ENCODE measurements around the gene SUFU. TPM values are rescaled to one million over a fixed set of nuclear protein-coding genes. Genes with fewer than 3 reads are reported as not detected.

The SUFU gene
- total RNA-seq, 1 experiment from 2014 or later: 2.7 TPM

- Histone ChIP-seq H3K9me2 (replicated peaks; ENCODE audit: low read length) (no peaks in the 10 kb centered on the region), H3K36me3 (ENCODE audit: low read depth, low read length) (no peaks in the 10 kb centered on the region; the same call in 1 of the 2 replicates), H3K79me2 (ENCODE audit: low read length) (peaks cover 39% of the 10 kb centered on the region), H3F3A (ENCODE audit: low read length, unreplicated experiment) (no peaks in the 10 kb centered on the region), H4K20me1 (ENCODE audit: low read length) (peaks cover 6% of the 10 kb centered on the region; the same call in 1 of the 2 replicates), H3K4me1 (ENCODE audit: insufficient read depth, low read length) (peaks cover 35% of the 10 kb centered on the region), H3K9me3 (ENCODE audit: low read length) (no peaks in the 10 kb centered on the region), H3K27ac (ENCODE audit: low read length) (peak overlapping the region; percentile 44), H3K4me2 (ENCODE audit: low read length) (peak overlapping the region; percentile 40), H3K27me3 (ENCODE audit: low read length) (no peaks in the 10 kb centered on the region), H2AFZ (ENCODE audit: low read length) (no peak overlapping the region), H3K4me3 (ENCODE audit: low read length) (no peak overlapping the region), H3K9ac (ENCODE audit: low read length) (no peak overlapping the region)
- no peak for TF ChIP-seq EZH2 (IDR thresholded peaks at IDR 0.05; ENCODE audit: low read length, unreplicated experiment)
- TF ChIP-seq EZH2phosphoT487 (IDR thresholded peaks at IDR 0.05; ENCODE audit: borderline replicate concordance, low read length): no peak
- TF ChIP-seq, protein P1, sequence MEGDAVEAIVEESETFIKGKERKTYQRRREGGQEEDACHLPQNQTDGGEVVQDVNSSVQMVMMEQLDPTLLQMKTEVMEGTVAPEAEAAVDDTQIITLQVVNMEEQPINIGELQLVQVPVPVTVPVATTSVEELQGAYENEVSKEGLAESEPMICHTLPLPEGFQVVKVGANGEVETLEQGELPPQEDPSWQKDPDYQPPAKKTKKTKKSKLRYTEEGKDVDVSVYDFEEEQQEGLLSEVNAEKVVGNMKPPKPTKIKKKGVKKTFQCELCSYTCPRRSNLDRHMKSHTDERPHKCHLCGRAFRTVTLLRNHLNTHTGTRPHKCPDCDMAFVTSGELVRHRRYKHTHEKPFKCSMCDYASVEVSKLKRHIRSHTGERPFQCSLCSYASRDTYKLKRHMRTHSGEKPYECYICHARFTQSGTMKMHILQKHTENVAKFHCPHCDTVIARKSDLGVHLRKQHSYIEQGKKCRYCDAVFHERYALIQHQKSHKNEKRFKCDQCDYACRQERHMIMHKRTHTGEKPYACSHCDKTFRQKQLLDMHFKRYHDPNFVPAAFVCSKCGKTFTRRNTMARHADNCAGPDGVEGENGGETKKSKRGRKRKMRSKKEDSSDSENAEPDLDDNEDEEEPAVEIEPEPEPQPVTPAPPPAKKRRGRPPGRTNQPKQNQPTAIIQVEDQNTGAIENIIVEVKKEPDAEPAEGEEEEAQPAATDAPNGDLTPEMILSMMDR (conservative IDR thresholded peaks at IDR 0.05; ENCODE audit: low read depth, low read length): no peak
- no TSS peak for BruUV-seq (replicated peaks)
- ChIA-PET POLR2A (ENCODE audit: unreplicated experiment) (interaction anchor here (0.7 kb wide), 1 partner anchor 102 kb away, joined by 5 read pairs; no protein-coding TSS in a partner anchor), CTCF (interaction anchor here (0.9 to 1.0 kb wide), 2 partner anchors 74 to 87 kb away, joined by 3 to 7 read pairs; no protein-coding TSS in a partner anchor)
- intact Hi-C loops (cut with micrococcal nuclease): no loop called here
- peak; percentile 73 for DNase-seq
- ATAC-seq: peak; percentile 91
Measured at GRCh38 chr10:102509387-102509786, 5.6 kb downstream of the SUFU start.

DNA sequence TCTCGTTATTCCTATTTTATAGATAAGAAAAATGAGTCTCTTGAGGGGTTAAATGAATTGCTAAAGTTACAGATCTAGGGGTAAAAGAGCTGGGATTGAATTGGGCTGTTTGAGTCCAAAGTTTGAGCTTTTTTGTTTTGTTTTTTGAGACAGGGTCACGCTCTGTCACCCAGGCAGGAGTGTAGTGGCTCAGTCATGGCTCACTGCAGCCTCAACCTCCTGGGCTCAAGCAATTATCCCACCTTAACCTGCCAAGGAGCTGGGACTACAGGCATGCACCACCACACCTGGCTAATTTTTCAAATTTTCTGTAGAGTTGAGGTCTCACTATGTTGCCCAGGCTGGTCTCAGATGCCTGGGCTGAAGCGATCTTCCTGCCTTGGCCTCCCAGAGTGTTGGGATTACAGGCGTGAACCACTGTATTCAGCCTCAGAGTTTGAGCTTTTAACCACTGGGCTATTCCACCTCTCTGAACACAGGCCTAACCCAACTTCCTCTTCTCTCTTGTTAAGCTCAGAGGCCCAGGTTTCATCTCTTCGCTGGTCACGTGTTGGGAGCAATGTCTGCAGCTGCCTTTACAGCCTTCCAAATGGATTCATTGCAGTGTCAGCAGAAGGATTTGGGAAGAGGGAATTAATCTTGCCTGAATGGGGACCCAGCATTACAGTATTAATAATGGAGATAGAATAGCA lies 8.0 kb downstream of the SUFU start:
- ATAC-seq (no peak), DNase-seq (no peak)
- H3K4me3 ChIP-seq (ENCODE audit: low read length): no peak overlapping the region
- no peaks in the 10 kb centered on the region; the same call in 1 of the 2 replicates for H3K36me3 ChIP-seq (ENCODE audit: low read depth, low read length)
- no peak overlapping the region for H3K27ac ChIP-seq (ENCODE audit: low read length)
- no peak overlapping the region for H3K4me2 ChIP-seq (ENCODE audit: low read length)
- no peak overlapping the region for H2AFZ ChIP-seq (ENCODE audit: low read length)
- H3K9me3 ChIP-seq (ENCODE audit: low read length): no peaks in the 10 kb centered on the region
- H3K9ac ChIP-seq (ENCODE audit: low read length): no peak overlapping the region
- no peaks in the 10 kb centered on the region for H4K20me1 ChIP-seq (ENCODE audit: low read length)
- intact Hi-C loops (cut with micrococcal nuclease): no loop called here
- ChIA-PET CTCF (no interaction called here), POLR2A (ENCODE audit: unreplicated experiment) (no interaction called here)
- H3F3A ChIP-seq (ENCODE audit: low read length, unreplicated experiment): no peaks in the 10 kb centered on the region
- H3K9me2 ChIP-seq (replicated peaks; ENCODE audit: low read length): no peaks in the 10 kb centered on the region
- H3K4me1 ChIP-seq (ENCODE audit: insufficient read depth, low read length): peaks cover 26% of the 10 kb centered on the region
- peaks cover 18% of the 10 kb centered on the region; the same call in 1 of the 2 replicates for H3K79me2 ChIP-seq (ENCODE audit: low read length)
- no peaks in the 10 kb centered on the region for H3K27me3 ChIP-seq (ENCODE audit: low read length)
- no TSS peak for BruUV-seq (replicated peaks)
- TF ChIP-seq EZH2phosphoT487 (IDR thresholded peaks at IDR 0.05; ENCODE audit: borderline replicate concordance, low read length): no peak
- TF ChIP-seq, protein P1 (conservative IDR thresholded peaks at IDR 0.05; ENCODE audit: low read depth, low read length): no peak
- TF ChIP-seq EZH2 (IDR thresholded peaks at IDR 0.05; ENCODE audit: low read length, unreplicated experiment): no peak
